Measurements from ENCODE around the gene SCLT1.

DNA sequence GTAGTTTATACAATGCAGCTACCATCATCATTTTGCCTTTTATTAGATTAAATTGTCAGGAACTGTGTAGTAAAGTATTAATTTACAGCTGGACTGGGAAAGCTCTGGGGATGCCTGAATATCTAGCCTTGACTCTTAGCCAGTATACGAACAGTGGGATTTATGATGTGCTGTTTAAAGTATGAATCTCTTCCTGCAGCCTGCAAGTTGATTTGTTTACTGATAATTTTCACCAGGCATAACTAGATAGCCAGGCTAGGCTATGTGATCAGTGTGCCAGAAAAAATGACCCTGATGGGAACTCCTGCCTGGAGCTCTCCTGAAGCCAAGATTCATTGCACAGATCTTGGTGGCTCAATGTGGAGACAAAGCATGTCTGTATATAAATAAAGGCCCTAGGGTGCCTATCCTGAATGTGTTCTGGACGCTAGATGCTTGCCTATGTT, 119.2 kb downstream of the SCLT1 start:
- TF ChIP-seq MAX (IDR thresholded peaks at IDR 0.05; ENCODE audit: low read depth) (no peak), POLR2AphosphoS5 (IDR thresholded peaks at IDR 0.05; ENCODE audit: low read depth, low read length) (no peak), GABPA (IDR thresholded peaks at IDR 0.05; ENCODE audit: low read depth) (no peak), RFX5 (IDR thresholded peaks at IDR 0.05; ENCODE audit: low read length) (no peak), JUND (IDR thresholded peaks at IDR 0.05) (0 out of 2 replicates have a peak, but pooled peaks have one; percentile 11), REST (IDR thresholded peaks at IDR 0.05; ENCODE audit: low read depth, low read length) (no peak), CHD2 (IDR thresholded peaks at IDR 0.05; ENCODE audit: low read length, partially characterized antibody) (peak; percentile 39), EP300 (IDR thresholded peaks at IDR 0.05; ENCODE audit: borderline replicate concordance in 1 of 2, low read depth in 1 of 2, low read length in 1 of 2) (peak in 1 of 2 experiments; percentile 67; a peak in 2 of 4 replicates), GATA2 (CRISPR knock-in tag; IDR thresholded peaks at IDR 0.05) (peak; percentile 79), SMC3 (IDR thresholded peaks at IDR 0.05; ENCODE audit: low read depth, low read length) (no peak)
- TF ChIP-seq, protein P1, sequence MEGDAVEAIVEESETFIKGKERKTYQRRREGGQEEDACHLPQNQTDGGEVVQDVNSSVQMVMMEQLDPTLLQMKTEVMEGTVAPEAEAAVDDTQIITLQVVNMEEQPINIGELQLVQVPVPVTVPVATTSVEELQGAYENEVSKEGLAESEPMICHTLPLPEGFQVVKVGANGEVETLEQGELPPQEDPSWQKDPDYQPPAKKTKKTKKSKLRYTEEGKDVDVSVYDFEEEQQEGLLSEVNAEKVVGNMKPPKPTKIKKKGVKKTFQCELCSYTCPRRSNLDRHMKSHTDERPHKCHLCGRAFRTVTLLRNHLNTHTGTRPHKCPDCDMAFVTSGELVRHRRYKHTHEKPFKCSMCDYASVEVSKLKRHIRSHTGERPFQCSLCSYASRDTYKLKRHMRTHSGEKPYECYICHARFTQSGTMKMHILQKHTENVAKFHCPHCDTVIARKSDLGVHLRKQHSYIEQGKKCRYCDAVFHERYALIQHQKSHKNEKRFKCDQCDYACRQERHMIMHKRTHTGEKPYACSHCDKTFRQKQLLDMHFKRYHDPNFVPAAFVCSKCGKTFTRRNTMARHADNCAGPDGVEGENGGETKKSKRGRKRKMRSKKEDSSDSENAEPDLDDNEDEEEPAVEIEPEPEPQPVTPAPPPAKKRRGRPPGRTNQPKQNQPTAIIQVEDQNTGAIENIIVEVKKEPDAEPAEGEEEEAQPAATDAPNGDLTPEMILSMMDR (IDR thresholded peaks at IDR 0.05): no peak
